Fibroblast of upper back skin (primary cell): ENCODE measurements around the gene GNG7.
"Not testable (repeated sequence)": the region's sequence is repeated elsewhere in the genome, so short reads cannot be mapped to it uniquely, and the experiment has no call there.

Experiments
- DNase-seq: peaks from one replicate; pipeline ENCODE4 v3.0.0-alpha.2; 2013

Gene GNG7

DNA sequence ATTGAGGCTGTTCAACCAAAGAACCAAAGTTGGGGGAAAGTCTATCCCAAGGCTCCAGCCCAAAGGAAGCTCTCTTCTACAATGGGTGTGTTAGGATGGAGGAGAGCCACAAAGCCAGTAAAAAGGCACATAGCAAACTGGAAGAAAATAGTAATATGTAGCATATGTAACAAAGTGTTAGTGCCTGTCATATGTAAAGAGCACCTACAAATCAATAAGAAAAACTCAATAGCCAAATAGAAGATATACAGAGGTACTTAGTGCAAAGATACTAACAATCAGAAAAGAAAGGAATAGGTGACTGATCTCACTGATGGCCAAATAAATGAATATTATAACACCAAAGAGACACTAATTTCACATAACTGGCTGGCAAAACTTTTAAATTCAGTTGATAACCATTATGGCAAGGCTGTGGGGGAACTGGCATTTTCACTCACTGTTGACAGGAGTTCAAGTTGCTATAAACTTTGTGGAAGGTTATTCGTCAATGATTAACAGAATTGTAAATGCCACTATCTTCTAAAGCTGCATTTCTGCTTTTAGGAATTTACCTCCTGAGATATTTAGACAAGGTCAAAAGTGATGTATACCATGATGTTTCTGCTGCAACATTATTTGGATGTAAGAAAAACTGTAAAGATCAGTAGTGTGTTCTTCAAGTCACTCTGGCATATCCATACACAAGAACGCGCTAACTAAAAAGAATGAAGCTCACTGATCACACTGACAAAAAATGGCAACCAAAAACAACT, 110.8 kb downstream of the GNG7 start:
- DNase-seq, result no peak

DNA sequence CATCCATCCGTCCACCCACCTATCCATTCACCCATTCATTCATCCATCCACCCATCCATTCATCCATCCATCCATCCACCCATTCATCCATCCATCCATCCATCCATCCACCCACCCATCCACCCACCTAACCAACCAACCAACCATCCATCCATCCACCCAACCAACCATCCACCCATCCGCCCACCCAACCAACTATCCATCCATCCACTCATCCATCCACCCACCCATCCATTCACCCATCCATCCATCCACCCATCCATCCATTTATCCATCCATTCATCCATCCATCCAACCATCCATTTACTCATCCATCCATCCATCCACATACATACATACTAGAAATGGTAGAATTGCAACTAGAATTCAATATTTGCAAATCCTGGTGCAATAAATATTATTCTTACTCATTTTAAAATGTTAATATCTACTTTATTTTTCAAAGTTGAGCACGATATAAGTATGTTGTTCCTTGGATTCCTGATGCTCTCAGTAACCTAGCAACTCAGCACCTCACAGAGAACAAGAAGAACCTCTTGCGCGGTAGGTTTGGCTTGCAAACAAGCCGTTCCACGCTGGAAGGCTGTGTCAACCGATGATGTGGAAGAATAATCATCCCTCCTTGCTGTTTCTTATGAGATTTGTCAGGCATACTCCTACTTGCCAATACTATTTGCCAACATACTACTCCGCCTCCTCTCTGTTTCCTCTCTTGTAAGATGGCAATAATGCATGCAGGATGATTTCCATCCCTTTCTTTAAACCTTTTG, 111.7 kb downstream of the GNG7 start:
- no peak for DNase-seq

DNA sequence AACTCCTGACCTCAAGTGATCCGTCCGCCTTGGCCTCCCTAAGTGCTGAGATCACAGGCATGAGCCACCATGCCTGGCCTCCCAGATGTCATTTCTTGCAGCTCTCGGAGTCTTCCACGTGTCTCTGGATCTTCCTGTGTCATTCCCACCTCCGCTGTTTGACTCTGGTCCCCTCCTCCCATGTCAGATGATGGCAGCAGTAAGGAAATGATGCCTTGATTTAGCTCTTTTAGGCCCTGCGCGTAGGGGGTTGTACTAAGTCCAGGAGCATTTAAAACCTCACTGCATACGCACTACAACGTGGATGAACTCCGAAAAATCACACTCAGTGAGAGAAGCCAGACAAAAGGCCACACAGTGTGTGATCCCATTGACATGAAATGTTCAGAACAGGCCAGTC, 113.1 kb downstream of the GNG7 start:
- no peak for DNase-seq

DNA sequence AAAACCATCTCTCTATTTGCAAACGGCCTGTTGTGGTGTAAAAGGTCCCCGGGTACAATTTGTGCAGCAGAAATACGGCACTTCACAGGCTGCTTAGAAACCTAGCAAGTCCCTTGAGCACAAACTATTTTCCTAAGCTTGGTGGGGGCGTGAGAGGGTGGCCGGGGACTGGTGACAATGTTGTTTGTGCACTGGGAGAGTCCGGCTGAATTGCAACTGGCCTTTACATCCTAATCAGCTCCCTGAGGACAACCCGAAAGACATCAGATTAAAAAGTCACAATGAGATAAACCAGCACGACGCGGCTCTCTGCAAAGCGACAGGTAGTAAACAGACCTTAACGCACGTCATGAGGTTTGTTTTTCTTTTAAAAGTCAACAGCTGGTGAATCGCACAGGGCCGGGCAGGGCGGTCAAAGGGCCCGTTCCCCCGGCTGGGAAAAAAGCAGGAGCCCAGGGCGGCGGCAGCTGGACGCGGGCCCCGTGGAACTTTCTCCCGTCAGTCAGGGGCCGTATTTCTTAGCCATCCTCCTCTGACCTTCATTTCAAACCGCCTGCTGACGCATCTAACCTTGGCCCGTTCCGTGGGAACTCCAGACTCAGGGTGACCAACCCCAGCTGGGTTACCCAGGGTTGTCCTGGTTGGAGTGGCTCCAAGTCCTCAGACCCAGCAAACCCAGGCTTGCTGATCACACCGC, 114.3 kb downstream of the GNG7 start:
- no peak for DNase-seq

DNA sequence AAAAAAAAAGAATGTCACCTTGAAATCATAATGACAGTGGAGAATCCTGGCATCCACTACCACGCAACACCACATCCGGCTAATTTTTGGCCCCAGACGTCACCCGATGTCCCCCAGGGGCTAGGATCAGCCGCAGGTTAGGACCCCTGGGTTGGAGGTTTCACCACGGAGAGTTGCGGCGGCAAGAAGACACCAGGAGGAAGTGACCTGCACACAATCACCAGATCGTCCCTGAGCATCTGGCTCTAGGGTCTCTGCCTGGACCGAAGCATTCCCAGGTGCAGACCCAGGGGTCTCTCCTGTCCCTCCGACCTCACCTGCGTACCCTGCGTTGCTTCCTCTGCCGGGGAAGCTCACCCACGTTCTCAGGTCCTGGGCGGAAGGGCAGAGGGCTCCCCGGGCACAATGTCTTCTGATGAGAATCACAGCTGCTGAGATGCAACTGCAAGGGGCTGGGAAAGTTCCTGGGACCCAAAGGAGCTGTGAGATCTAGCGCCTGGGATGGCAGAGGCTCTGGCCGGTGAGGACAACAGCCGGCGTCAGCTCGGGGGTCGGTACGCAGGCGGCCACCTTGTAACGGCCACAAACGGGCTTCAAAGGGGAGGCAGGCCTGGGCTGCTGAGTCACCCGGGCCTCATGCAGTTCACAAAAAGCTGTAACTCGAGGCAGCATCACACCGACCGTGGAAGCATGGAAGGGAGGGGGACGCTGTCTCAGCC, 115.3 kb downstream of the GNG7 start:
- no peak for DNase-seq

DNA sequence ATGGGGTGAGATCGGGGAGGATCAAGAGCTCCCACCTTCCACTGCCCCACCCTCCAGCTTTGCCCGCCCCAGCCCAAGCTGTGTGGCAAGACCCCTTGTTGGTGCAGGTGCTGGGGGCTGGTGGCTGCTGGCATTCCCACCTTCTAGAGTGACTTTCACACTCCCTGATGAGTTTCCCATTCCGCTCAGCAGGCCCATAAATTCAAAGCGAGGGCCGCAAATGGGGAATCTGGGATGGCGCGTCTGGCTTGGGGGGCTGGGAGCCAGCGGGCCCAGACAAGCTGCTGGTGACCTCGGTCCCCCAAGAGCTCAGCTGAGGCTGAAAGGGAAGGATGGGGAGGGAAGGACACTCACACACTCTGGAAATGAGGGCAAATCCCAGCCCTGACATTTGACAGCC, 116.3 kb downstream of the GNG7 start:
- no peak for DNase-seq

DNA sequence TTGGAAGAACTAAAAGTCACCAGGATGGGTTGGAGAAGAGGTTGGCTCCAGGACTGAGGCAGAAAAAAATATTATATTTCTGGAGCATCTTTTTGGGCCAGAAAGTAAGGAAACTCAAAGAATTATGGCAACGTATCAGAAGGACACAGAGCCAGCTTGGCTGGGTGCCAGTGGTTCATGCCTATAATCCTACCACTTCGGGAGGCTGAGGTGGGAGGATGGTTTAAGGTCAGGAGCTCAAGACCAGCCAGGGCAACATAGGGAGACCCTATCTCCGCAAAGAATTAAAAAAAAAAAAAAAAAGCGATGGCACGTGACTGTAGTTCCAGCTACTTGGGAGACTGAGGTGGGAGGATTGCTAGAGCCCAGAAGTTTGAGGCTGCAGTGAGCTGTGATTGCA, 118.5 kb downstream of the GNG7 start:
- DNase-seq, result no peak

DNA sequence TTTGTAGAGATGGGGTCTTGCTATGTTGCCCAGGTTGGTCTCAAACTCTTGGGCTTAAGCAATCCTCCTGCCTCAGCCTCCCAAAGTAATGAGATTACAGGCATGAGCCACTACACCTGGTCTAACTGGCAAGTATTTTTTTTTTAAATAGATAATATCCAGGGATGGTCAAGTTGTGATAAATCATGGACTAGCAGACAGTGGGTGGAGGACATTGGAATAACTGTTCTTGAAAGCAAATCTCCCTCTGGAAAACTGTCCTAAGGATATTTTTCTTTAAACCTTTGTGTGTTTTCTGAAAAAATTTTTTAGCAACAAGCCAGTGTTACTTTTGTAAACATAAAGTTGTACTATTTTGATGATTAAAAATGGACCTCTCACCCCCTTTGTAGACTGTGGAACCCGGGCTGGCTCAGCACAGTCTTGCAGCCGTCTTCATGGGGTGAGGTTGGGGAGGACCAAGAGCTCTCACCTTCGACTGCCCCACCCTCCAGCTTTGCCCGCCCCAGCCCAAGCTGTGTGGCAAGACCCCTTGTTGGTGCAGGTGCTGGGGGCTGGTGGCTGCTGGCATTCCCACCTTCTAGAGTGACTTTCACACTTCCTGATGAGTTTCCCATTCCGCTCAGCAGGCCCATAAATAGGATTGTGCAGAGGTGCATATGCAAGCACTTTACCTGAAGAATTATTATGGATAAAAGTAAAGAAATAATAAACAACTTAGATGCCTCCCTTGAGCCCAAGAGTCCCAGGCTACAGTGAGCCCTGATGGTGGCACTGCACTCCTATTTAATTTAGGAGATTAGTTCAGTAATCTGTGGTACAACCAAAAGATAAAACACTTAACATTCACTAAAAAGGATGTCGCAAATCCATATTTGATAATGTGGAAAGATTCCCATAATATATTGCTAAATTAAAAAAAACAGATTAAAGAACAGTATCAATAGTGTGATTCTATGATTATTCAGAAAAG, 119.2 kb downstream of the GNG7 start:
- no peak for DNase-seq

DNA sequence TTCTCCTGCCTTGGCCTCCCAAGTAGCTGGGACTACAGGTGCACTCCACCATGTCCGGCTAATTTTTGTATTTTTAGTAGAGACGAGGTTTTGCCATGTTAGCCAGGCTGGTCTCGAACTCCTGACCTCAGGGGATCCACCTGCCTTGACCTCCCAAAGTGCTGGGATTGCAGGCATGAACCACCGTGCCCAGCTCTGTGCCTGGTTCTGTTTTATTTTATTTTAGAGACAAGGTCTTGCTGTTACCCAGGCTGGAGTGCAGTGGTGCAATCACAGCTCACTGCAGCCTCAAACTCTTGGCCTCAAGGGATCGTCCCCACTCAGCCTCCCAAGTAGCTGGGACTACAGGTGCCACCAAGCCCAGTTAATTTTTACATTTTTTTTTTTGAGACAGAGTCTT, 122.1 kb downstream of the GNG7 start:
- DNase-seq, result not testable (repeated sequence)

DNA sequence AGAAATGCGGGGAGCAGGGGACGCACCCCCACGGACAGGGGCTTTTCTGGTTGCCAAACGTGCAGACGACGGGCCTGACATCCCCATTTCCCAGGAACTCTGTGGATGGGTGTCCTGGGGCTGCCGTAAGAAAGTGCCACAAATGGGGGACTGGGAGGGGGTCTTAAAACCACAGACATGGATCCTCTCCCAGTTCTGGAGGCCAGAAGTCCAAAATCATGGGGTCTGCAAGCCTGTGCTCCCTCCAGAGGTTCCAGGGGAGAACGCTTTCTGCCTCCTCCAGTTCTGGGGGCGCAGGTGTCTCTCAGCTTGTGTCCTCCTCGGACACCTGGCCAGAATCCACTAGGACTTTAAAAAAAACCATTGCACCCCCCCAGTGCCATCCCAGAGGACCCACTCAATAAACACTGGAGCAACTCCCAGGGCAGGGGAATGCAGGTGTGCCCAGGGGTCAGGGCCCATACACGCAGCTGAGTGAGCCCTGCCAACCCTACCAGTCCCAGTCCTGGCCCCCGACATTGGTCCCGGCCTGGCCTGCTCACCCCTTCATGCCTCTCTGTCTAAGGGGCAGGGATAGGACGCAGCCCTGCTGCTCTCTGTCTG, 122.7 kb downstream of the GNG7 start:
- no peak for DNase-seq

DNA sequence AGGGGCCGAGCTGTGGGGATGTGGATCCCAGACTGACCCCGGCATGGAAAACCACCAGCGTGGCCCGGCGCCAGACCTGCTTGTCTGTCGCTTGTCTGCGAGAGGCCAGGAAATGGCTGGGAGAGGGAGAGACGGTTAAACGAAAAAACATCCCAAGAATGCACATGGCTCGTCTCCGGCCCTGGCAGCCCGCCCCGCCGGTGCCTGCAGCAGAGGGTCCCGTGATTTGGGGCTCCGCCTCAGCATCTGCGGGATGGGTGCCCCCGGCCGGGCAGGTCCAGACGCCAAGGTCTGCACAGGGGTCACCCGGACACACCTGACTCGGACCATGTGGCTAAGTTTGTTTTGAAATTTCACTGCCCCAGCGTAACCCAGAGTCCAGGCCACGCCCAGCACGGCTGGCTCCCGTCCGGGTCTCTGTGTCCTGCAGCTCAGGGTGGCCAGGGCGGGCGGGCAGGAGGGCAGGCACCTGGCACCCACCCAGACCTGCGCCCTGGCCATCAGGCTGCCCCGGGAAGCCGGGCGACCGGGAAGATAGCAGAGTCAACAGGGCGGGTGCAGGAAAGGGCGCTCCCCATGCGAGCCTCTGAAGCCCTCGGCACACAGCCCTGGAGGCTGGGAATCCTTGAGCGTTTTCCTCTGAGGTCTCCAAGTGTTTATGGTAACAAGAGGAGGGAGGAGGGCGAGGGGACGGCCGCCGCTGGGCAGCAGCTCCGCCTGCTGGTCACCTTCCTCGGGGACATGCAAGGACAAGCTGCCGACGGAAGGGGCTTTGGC, 123.4 kb downstream of the GNG7 start:
- peak; percentile 94 for DNase-seq

DNA sequence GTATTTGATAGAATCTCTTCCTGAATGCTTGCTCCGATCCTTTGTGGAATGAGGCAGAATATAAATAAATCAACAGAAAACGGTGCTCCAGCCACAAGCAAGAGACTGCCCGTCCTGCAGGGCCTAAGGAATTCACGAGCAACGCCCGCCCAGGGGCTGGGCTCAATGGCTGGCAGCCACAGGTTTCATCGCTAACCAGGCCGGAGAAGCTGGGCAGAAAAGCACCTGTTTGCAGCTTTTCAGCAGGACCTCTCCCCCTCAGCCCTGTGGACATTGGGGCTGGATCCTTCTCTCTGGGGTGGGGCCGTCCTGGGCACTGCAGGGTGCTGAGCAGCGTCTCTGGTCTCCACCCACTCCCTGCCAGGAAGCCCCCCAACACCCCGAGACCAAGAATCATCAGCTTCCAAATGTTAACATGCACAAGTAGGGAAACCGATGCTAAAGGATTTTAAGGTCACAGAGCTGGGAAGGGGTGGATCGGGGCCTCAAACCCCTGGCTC, 124.1 kb downstream of the GNG7 start:
- DNase-seq, result peak; percentile 83

DNA sequence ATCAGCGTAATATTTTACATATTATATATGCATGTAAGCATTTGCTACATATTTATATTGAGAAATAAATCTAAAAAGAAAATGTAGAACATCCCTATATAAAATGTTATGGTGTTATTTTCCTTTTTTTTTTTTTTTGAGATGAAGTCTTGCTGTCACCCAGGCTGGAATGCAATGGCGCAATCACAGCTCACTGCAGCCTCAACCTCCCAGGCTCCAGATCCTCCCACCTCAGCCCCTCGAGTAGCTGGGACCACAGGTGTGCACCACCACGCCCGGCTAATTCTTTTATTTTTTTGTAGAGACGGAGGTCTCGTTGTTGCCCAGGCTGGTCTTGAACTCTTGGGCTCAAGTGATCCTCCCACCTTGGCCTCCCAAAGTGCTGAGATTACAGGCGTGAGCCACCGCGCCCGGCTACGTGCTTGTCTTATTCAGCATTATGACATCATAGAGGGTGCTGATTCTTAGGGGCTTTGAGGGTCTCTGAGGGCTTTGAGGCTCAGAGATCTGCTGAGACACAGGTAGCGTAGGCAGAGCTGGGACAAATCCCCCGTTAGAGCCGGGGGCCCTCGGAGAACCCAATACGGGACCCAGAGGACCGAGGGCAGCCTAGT, 124.7 kb downstream of the GNG7 start:
- no peak for DNase-seq

DNA sequence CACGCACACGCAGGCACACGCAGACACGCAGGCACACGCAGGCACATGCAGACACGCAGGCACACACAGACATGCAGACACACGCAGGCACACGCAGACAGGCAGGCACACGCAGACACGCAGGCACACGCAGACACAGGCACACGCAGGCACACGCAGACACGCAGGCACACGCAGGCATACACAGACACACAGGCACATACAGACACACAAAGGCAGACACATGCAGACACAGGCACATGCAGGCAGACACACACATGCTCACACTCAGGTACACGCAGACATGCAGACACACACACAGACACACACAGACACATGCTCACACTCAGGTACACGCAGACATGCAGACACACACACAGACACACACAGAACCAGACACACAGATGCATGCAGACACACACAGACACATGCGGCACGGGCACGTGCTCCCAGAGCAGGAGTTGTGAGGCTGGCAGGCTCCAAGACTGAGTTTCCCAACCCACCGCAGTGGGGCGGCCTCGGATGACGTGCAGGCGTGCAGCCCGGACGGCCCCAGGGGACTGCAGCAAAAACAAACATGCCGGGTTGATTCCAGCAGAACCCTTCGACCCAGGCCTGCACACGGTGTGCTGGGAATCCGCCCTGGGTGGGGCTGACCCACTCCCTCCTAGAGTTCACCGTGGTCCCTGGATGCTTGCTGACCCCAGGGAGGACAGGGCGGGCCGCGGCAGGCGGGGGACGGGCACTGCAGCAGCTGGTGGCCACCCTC, 126.6 kb downstream of the GNG7 start:
- peak; percentile 80 for DNase-seq

DNA sequence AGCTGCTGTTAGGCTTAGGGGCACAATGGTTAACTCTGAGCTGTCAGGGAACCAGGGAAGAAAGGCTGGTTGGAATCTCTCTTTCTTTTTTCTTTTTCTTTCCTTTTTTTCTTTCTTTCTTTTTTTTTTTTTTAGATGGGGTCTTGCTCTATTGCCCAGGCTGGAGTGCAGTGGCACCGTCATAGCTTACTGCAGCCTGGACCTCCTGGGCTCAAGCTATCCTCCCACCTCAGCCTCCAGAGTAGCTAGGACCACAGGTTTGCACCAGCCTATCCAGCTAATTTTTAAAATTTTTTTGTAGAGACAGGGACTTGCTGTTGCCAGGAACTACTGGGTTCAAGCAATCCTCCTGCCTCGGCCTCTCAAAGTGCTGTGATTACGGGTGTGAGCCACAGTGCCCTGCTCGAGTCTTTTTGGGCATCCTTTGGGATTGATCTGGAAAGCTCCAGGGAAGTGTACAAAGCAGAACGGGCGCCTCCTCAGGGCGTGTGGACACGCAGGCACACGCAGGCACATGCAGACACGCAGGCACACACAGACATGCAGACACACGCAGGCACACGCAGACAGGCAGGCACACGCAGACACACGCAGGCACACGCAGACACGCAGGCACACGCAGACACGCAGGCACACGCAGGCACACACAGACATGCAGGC, 127.4 kb downstream of the GNG7 start:
- DNase-seq, result no peak

DNA sequence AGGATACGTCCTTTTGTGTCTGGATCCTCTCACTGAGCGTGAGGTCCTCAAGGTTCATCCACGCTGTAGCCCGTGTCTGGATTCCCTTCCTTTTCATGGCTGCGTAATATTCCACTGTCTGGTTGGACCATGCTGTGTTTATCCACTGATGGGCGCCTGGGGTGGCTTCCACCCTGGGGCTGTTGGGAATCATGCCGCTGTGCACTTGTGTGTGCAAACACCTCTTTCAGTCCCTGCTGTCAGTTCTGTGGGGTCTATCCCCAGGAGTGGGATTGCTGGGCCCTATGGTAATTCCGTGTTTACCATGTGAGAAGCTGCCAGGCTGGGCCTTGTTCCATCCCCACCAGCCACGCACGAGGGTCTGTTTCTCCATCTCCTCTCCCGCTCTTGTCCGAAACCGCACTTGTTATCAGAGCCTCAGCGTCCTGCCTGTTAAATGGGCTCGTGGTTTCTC, 128.0 kb downstream of the GNG7 start:
- DNase-seq, result no peak

DNA sequence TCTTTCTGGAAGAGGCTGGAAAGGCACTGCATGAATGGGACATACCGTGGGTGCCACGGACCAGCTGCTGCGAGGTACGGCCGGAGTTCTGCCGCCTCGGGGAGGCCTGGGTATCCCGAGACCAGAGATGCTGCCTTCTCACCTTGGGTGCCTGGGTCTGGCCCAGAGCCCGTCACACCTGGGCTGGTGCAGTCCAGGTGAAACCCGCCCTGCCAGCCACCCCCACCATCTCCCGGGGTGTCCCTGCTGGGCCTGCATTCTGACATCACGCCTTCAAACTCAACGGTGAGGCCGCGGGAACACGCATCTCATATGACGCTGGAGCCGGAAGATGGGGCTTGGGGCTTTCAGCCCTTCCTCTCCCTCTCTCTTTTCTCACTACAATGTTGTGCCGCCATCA, 128.6 kb downstream of the GNG7 start:
- no peak for DNase-seq

DNA sequence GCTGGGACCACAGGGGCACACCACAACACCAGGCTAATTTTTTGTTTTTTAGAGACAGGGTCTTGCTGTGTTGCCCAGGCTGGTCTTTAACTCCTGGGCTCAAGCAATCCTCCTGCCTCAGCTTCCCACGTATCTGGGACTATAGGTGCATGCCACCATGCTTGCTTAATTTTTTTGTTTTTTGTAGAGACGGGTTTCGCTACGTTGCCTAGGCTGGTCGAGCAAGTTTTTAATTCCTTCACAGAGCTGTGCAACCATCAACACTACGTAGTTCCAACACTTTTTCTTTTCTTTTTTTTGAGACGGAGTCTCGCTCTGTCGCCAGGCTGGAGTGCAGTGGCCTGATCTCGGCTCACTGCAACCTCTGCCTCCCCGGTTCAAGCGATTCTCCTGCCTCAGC, 130.3 kb downstream of the GNG7 start:
- DNase-seq, result not testable (repeated sequence)
